NB4 (cell line): ENCODE results near the gene TANGO6.

Experiments used
- CTCF ChIP-seq: IDR thresholded peaks from one replicate; pipeline ENCODE4 v1.5.1; 2012; ENCODE audit warnings: low read depth, low read length
- POLR2A ChIP-seq: IDR thresholded peaks from 2 replicates; pipeline ENCODE4 v1.6.1; 2011; ENCODE audit warnings: mild to moderate bottlenecking; ENCODE audit not compliant: insufficient read length; ENCODE audit errors: extremely low read depth

GRCh38 chr16:69077251-69077650, 233.9 kb downstream of the TANGO6 start:
- TF ChIP-seq POLR2A (no peak), CTCF (no peak)
